ENCODE results near the gene SLC5A2.
"Not testable (repeated sequence)": the region's sequence is repeated elsewhere in the genome, so short reads cannot be mapped to it uniquely, and the experiment has no call there.

Gene SLC5A2

GRCh38 chr16:31445931-31446330 lies 37.0 kb upstream of the SLC5A2 start:
- H2BK120ac ChIP-seq (ENCODE audit: low read depth, low read length); H3K36me3 ChIP-seq (replicated peaks in 1 of 2; ENCODE audit: control insufficient read depth in 2 of 2, insufficient read depth in 2 of 2, low read length in 2 of 2); H2AK5ac ChIP-seq (ENCODE audit: low read depth, low read length); H2BK5ac ChIP-seq (ENCODE audit: low read length); H3K9me3 ChIP-seq (replicated peaks in 1 of 2; ENCODE audit: control insufficient read depth in 2 of 2, insufficient read depth in 1 of 2, low read depth in 1 of 2, low read length in 2 of 2); H3K23ac ChIP-seq (ENCODE audit: low read depth, low read length, poor library complexity); H3K4me1 ChIP-seq (ENCODE audit: control insufficient read depth in 2 of 2, insufficient read depth in 1 of 2, low read depth in 1 of 2, low read length in 2 of 2); H3K4me3 ChIP-seq (ENCODE audit: low read length in 2 of 2); H3K18ac ChIP-seq (ENCODE audit: low read length); H3K9ac ChIP-seq (ENCODE audit: low read depth, low read length, poor library complexity); H3K79me1 ChIP-seq (ENCODE audit: low read depth, low read length); H3K27ac ChIP-seq (replicated peaks; ENCODE audit: low read length); H3K4ac ChIP-seq (ENCODE audit: low read length); H2AFZ ChIP-seq (ENCODE audit: low read length); H3K27me3 ChIP-seq (ENCODE audit: control insufficient read depth in 3 of 3, insufficient read depth in 3 of 3, low read depth in 1 of 3, low read length in 3 of 3); DNase-seq (ENCODE audit: low spot score); H2BK12ac ChIP-seq (ENCODE audit: low read length); H4K8ac ChIP-seq (ENCODE audit: low read depth, low read length); H4K91ac ChIP-seq (ENCODE audit: low read depth, low read length, poor library complexity); H3K14ac ChIP-seq (ENCODE audit: low read length); H3K4me2 ChIP-seq (ENCODE audit: insufficient read depth, low read length, poor library complexity, severe bottlenecking); H2BK15ac ChIP-seq (ENCODE audit: low read length): not testable (repeated sequence)
- no CpG with 5 or more reads among the region's 6 CpGs for WGBS, 2 donors (ENCODE audit: extremely low coverage in 2 of 2, insufficient read length in 2 of 2, insufficient replicate concordance in 1 of 2)

GRCh38 chr16:31451201-31451600 lies 31.7 kb upstream of the SLC5A2 start:
- Histone ChIP-seq H3K27ac (replicated peaks; ENCODE audit: low read length) (no peak overlapping the region), H2BK12ac (ENCODE audit: low read length) (no peak overlapping the region), H2AFZ (ENCODE audit: low read length) (peak overlapping the region; percentile 41), H3K4me3 (ENCODE audit: low read length in 2 of 2) (no peak overlapping the region), H3K4ac (ENCODE audit: low read length) (no peak overlapping the region), H4K8ac (ENCODE audit: low read depth, low read length) (no peak overlapping the region), H3K4me2 (ENCODE audit: insufficient read depth, low read length, poor library complexity, severe bottlenecking) (no peak overlapping the region), H2AK5ac (ENCODE audit: low read depth, low read length) (no peak overlapping the region), H3K23ac (ENCODE audit: low read depth, low read length, poor library complexity) (no peak overlapping the region), H2BK5ac (ENCODE audit: low read length) (no peak overlapping the region), H2BK15ac (ENCODE audit: low read length) (no peak overlapping the region), H3K14ac (ENCODE audit: low read length) (no peak overlapping the region), H3K27me3 (ENCODE audit: control insufficient read depth in 3 of 3, insufficient read depth in 3 of 3, low read depth in 1 of 3, low read length in 3 of 3) (no peaks in the 10 kb centered on the region), H3K79me1 (ENCODE audit: low read depth, low read length) (peaks cover 2% of the 10 kb centered on the region), H3K4me1 (ENCODE audit: control insufficient read depth in 2 of 2, insufficient read depth in 1 of 2, low read depth in 1 of 2, low read length in 2 of 2) (peaks cover 12 to 18% of the 10 kb centered on the region in 2 donors), H4K91ac (ENCODE audit: low read depth, low read length, poor library complexity) (no peak overlapping the region), H3K18ac (ENCODE audit: low read length) (no peak overlapping the region), H3K9ac (ENCODE audit: low read depth, low read length, poor library complexity) (no peak overlapping the region), H3K9me3 (replicated peaks in 1 of 2; ENCODE audit: control insufficient read depth in 2 of 2, insufficient read depth in 1 of 2, low read depth in 1 of 2, low read length in 2 of 2) (no peaks in the 10 kb centered on the region), H2BK120ac (ENCODE audit: low read depth, low read length) (no peak overlapping the region), H3K36me3 (replicated peaks in 1 of 2; ENCODE audit: control insufficient read depth in 2 of 2, insufficient read depth in 2 of 2, low read length in 2 of 2) (peaks cover 4 to 11% of the 10 kb centered on the region in 2 donors)
- no CpG with 5 or more reads among the region's 5 CpGs for WGBS, 2 donors (ENCODE audit: extremely low coverage in 2 of 2, insufficient read length in 2 of 2, insufficient replicate concordance in 1 of 2)
- DNase-seq (ENCODE audit: low spot score), result no peak

- H3K9me3 ChIP-seq (replicated peaks in 1 of 2; ENCODE audit: control insufficient read depth in 2 of 2, insufficient read depth in 1 of 2, low read depth in 1 of 2, low read length in 2 of 2), result no peaks in the 10 kb centered on the region
- H3K79me1 ChIP-seq (ENCODE audit: low read depth, low read length), result peaks cover 5% of the 10 kb centered on the region
- no peak overlapping the region for H4K8ac ChIP-seq (ENCODE audit: low read depth, low read length)
- no peak overlapping the region for H3K18ac ChIP-seq (ENCODE audit: low read length)
- H4K91ac ChIP-seq (ENCODE audit: low read depth, low read length, poor library complexity), result no peak overlapping the region
- no peaks in the 10 kb centered on the region for H3K27me3 ChIP-seq (ENCODE audit: control insufficient read depth in 3 of 3, insufficient read depth in 3 of 3, low read depth in 1 of 3, low read length in 3 of 3)
- no peak overlapping the region for H2BK5ac ChIP-seq (ENCODE audit: low read length)
- no peak overlapping the region for H2AK5ac ChIP-seq (ENCODE audit: low read depth, low read length)
- no peak overlapping the region for H3K4ac ChIP-seq (ENCODE audit: low read length)
- no peak overlapping the region for H2BK15ac ChIP-seq (ENCODE audit: low read length)
- H2BK120ac ChIP-seq (ENCODE audit: low read depth, low read length), result no peak overlapping the region
- no peak overlapping the region for H3K14ac ChIP-seq (ENCODE audit: low read length)
- no peak overlapping the region for H3K23ac ChIP-seq (ENCODE audit: low read depth, low read length, poor library complexity)
- H3K27ac ChIP-seq (replicated peaks; ENCODE audit: low read length), result no peak overlapping the region
- no peak for DNase-seq (ENCODE audit: low spot score)
- H2AFZ ChIP-seq (ENCODE audit: low read length), result peak overlapping the region; percentile 41
- no peak overlapping the region for H3K4me3 ChIP-seq (ENCODE audit: low read length in 2 of 2)
- H3K36me3 ChIP-seq (replicated peaks in 1 of 2; ENCODE audit: control insufficient read depth in 2 of 2, insufficient read depth in 2 of 2, low read length in 2 of 2), result peaks cover 6 to 16% of the 10 kb centered on the region in 2 donors
- H2BK12ac ChIP-seq (ENCODE audit: low read length), result no peak overlapping the region
- peaks cover 12 to 18% of the 10 kb centered on the region in 2 donors for H3K4me1 ChIP-seq (ENCODE audit: control insufficient read depth in 2 of 2, insufficient read depth in 1 of 2, low read depth in 1 of 2, low read length in 2 of 2)
- WGBS, 2 donors (ENCODE audit: extremely low coverage in 2 of 2, insufficient read length in 2 of 2, insufficient replicate concordance in 1 of 2), result no CpG with 5 or more reads among the region's 11 CpGs
- H3K9ac ChIP-seq (ENCODE audit: low read depth, low read length, poor library complexity), result no peak overlapping the region
- H3K4me2 ChIP-seq (ENCODE audit: insufficient read depth, low read length, poor library complexity, severe bottlenecking), result no peak overlapping the region
Observed at GRCh38 chr16:31451681-31452351, 31.1 kb upstream of the SLC5A2 start.

- no peak overlapping the region for H2AK5ac ChIP-seq (ENCODE audit: low read depth, low read length)
- H3K14ac ChIP-seq (ENCODE audit: low read length), result no peak overlapping the region
- no peaks in the 10 kb centered on the region for H3K9me3 ChIP-seq (replicated peaks in 1 of 2; ENCODE audit: control insufficient read depth in 2 of 2, insufficient read depth in 1 of 2, low read depth in 1 of 2, low read length in 2 of 2)
- H4K91ac ChIP-seq (ENCODE audit: low read depth, low read length, poor library complexity), result no peak overlapping the region
- H3K4me2 ChIP-seq (ENCODE audit: insufficient read depth, low read length, poor library complexity, severe bottlenecking), result no peak overlapping the region
- H3K4me1 ChIP-seq (ENCODE audit: control insufficient read depth in 2 of 2, insufficient read depth in 1 of 2, low read depth in 1 of 2, low read length in 2 of 2), result peaks cover 12 to 20% of the 10 kb centered on the region in 2 donors
- H3K4ac ChIP-seq (ENCODE audit: low read length), result no peak overlapping the region
- H2BK5ac ChIP-seq (ENCODE audit: low read length), result no peak overlapping the region
- DNase-seq (ENCODE audit: low spot score), result no peak
- H3K36me3 ChIP-seq (replicated peaks in 1 of 2; ENCODE audit: control insufficient read depth in 2 of 2, insufficient read depth in 2 of 2, low read length in 2 of 2), result peaks cover 6 to 24% of the 10 kb centered on the region in 2 donors
- no peak overlapping the region for H4K8ac ChIP-seq (ENCODE audit: low read depth, low read length)
- no peak overlapping the region for H2AFZ ChIP-seq (ENCODE audit: low read length)
- no peak overlapping the region for H3K18ac ChIP-seq (ENCODE audit: low read length)
- no peak overlapping the region for H3K23ac ChIP-seq (ENCODE audit: low read depth, low read length, poor library complexity)
- WGBS, 2 donors (ENCODE audit: extremely low coverage in 2 of 2, insufficient read length in 2 of 2, insufficient replicate concordance in 1 of 2), result no CpG with 5 or more reads among the region's 3 CpGs
- no peaks in the 10 kb centered on the region for H3K27me3 ChIP-seq (ENCODE audit: control insufficient read depth in 3 of 3, insufficient read depth in 3 of 3, low read depth in 1 of 3, low read length in 3 of 3)
- H2BK120ac ChIP-seq (ENCODE audit: low read depth, low read length), result no peak overlapping the region
- no peak overlapping the region for H3K4me3 ChIP-seq (ENCODE audit: low read length in 2 of 2)
- no peak overlapping the region for H3K9ac ChIP-seq (ENCODE audit: low read depth, low read length, poor library complexity)
- no peak overlapping the region for H2BK12ac ChIP-seq (ENCODE audit: low read length)
- no peak overlapping the region for H3K27ac ChIP-seq (replicated peaks; ENCODE audit: low read length)
- H3K79me1 ChIP-seq (ENCODE audit: low read depth, low read length), result peaks cover 5% of the 10 kb centered on the region
- H2BK15ac ChIP-seq (ENCODE audit: low read length), result no peak overlapping the region
Observed at GRCh38 chr16:31452631-31453106, 30.3 kb upstream of the SLC5A2 start.
